HG02759 (cell line): ENCODE results near the gene SPX.

Experiments
- ATAC-seq: cut with Tn5 transposase; IDR thresholded peaks from one replicate; pipeline ENCODE4 v1.9.1; 2021; ENCODE audit warnings: mild to moderate bottlenecking, moderate library complexity; ENCODE audit not compliant: unreplicated experiment

Gene SPX

DNA sequence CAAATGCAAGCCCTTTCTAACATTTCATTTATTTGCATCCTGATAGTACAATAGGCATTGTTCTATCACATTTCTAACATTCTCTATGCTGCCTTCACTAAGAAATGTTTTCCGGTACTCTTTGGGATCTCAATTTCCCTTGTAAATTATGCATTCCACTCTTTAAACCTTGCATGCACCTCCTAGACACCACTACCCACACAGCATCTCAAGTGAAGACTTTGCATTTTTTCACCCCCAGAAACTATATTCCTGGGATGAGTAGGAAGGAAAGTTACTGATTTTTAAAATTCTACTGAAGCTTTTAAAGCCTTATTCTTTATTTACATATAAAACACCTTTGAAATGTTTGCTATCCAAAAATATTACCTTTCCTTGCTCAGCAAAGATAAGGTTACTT, 51.4 kb downstream of the SPX start:
- no peak for ATAC-seq

DNA sequence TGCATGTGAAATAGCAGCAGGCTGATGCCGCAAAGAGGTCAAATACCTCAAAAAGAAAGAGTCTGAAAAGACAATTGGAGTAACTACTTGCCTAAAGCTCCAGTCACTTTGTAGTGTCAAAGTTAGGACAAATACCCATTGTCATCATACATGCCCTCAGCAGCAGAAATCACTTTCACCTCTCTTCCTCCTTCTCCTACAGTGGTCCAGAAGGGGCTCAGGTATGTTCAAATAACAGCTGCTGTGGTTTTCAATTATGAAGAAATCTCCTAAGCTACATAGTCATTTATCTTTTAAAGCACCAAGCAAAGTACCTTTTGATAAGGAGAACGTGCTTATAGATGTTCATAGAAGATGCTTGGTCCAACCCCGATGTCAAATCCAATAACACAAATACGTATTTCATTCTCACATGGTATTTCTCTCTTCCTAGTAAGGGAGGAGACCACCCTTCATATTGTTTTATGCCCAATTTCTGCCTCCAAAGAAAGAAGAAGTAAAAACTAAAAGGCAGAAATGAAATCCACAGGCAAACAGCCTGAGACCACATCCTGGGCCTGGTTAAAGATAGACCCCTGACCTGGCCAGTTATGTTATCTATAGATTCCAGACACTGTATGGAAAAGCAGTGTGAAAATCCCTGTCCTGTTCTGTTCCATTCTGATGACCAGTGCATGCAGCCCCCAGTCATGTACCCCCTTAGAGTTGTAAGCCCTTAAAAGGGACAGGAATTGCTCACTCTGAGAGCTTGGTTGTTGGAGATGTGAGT, 54.8 kb downstream of the SPX start:
- no peak for ATAC-seq
